GM12892 (cell line): ENCODE data around the gene EXOC4.

Source experiments
- POLR2A ChIP-seq: IDR thresholded peaks from 2 replicates; pipeline ENCODE4 v1.6.1; 2011; ENCODE audit warnings: low read depth, low read length, control low read depth
- POLR2AphosphoS5 ChIP-seq: IDR thresholded peaks from 2 replicates; pipeline ENCODE4 v1.6.1; 2011; ENCODE audit warnings: low read depth, low read length, control low read depth

- TF ChIP-seq POLR2AphosphoS5 (no peak), POLR2A (no peak)
Observed at GRCh38 chr7:133534816-133535215, 281.9 kb downstream of the EXOC4 start.
